PC-9 (cell line): ENCODE measurements around the gene CXCL16.
"Not testable (repeated sequence)": the region's sequence is repeated elsewhere in the genome, so short reads cannot be mapped to it uniquely, and the experiment has no call there.

Experiments used
- EZH2 ChIP-seq: fragments of 200-600 bp; sonication (generic); IDR thresholded peaks from 2 replicates; pipeline ENCODE4 v1.8.0; 2017; ENCODE audit warnings: antibody characterized with exemption, low read depth
- TF ChIP-seq, protein P1 (sequence below): fragments of 200-600 bp; sonication (generic); conservative IDR thresholded peaks from 2 replicates; pipeline ENCODE4 v1.6.1; 2017; ENCODE audit warnings: mixed run types, antibody characterized with exemption, mild to moderate bottlenecking, moderate library complexity

DNA sequence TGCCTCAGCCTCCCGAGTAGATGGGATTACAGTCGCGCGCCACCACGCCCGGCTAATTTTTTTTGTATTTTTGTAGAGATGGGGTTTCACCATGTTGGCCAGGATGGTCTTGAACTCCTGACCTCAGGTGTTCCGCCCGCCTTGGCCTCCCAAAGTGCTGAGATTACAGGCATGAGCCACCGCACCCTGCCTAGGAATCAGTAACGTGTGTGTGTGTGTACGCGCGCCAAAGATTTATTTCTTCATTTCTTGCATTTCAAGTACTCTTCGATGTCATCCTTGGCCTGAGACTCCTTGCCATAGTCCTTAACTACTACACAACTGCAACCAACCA, 35.2 kb downstream of the CXCL16 start:
- TF ChIP-seq, protein P1, sequence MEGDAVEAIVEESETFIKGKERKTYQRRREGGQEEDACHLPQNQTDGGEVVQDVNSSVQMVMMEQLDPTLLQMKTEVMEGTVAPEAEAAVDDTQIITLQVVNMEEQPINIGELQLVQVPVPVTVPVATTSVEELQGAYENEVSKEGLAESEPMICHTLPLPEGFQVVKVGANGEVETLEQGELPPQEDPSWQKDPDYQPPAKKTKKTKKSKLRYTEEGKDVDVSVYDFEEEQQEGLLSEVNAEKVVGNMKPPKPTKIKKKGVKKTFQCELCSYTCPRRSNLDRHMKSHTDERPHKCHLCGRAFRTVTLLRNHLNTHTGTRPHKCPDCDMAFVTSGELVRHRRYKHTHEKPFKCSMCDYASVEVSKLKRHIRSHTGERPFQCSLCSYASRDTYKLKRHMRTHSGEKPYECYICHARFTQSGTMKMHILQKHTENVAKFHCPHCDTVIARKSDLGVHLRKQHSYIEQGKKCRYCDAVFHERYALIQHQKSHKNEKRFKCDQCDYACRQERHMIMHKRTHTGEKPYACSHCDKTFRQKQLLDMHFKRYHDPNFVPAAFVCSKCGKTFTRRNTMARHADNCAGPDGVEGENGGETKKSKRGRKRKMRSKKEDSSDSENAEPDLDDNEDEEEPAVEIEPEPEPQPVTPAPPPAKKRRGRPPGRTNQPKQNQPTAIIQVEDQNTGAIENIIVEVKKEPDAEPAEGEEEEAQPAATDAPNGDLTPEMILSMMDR = not testable (repeated sequence)
- not testable (repeated sequence) for TF ChIP-seq EZH2
